Fibroblast of villous mesenchyme (primary cell): ENCODE measurements around the gene RNU1-1. TPM values are rescaled to one million over a fixed set of nuclear protein-coding genes. Genes with fewer than 3 reads are reported as not detected.
A peak's percentile ranks its signal among the peaks of the same experiment; 100 is the strongest.
"Not testable (repeated sequence)": the region's sequence is repeated elsewhere in the genome, so short reads cannot be mapped to it uniquely, and the experiment has no call there.

Experiments used
- DNase-seq: peaks from one replicate; pipeline ENCODE4 v3.0.0-alpha.2; 2010; ENCODE audit warnings: low read depth
- H3K4me3 ChIP-seq: 2 replicates; pipeline ENCODE4 v1.5.1; 2011; ENCODE audit warnings: low read depth, mild to moderate bottlenecking, low read length
- CTCF ChIP-seq: IDR thresholded peaks from 2 replicates; pipeline ENCODE4 v1.5.1; 2012; ENCODE audit warnings: low read depth, mild to moderate bottlenecking, low read length; ENCODE audit not compliant: insufficient read depth
- total RNA-seq: library from RNA; depleted of rRNA; stranded (reverse); fragments of >200 nt; gene quantifications from 2 replicates; pipeline ENCODE4 v1.2.3, GENCODE V29; 2012

Gene RNU1-1
- total RNA-seq, 1 donor = not detected

DNA sequence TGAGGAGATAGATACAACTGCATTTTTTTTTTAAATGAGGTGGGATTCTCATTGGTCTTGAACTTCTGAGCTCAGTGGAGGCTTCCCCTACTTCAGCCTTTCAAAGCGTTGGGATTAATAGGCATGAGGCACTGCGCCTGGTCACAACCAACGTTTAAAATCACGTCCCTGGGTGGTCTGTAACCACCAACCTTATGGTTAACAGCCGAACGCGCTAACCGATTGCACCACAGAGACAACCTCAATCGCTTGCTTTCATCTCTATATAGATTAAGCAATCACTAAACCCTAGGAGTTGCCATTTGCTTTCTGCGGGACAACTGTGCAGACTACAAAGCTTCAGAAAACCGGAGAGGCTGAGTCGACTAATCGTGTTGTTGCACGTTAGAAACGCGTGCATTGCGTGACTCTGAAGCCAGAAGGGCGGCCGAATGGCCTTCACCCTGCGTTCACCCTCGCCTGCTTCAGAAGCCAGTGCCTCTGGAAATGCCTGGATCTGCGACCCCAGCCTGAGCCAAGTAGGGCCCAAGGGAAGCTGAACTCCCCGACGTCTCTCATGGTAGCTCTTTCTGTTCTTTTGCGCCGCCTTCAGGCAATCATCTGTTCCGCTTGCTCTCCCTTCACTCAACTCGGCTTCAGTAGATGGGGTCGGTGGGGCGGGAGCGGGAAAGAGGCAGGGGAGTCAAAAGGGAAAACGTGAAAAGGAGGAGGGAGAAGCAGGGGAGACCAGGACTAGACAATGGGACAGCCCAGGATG lies 18.3 kb upstream of the RNU1-1 start:
- not testable (repeated sequence) for H3K4me3 ChIP-seq, DNase-seq
- peak; percentile 18 for TF ChIP-seq CTCF

GRCh38 chr1:16528338-16528737 lies 14.3 kb upstream of the RNU1-1 start:
- DNase-seq, H3K4me3 ChIP-seq: not testable (repeated sequence)

DNA sequence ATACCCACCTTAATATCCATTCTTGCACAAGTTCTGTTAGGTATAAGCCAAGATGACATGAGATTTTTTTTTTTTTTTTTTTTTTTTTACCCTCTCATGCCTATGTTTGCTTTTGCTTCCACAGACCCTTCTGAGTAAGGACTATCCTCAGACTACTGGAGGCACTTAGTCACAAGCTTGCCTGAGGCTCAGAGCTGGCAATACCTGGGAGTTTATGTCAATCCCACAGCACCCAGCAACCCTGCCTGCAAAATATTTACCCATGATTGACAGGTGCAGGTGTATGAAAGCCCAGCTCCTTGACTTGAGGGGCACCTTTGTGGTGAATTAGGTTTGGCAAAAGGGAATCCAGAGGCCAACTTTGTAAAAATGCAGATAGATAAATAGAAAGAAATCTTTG lies 11.7 kb upstream of the RNU1-1 start:
- not testable (repeated sequence) for H3K4me3 ChIP-seq, DNase-seq

- not testable (repeated sequence) for H3K4me3 ChIP-seq, DNase-seq
Observed at GRCh38 chr1:16521679-16522078, 7.6 kb upstream of the RNU1-1 start.

DNA sequence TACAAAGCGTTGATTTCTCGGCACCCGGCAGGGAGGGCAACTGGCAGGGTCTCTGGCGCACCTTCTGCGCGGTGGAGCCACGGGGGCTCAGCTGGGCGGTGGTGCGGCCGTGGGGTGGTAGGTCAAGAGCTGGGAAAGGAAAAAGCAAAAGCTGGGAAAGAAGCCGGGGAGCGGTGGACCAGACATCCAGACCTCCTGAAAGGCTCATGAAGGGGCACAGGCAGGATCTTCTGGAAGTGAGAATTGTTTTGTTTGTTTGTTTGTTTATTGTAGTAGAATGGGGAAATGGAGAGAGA lies 7.2 kb upstream of the RNU1-1 start:
- no peak for TF ChIP-seq CTCF
- H3K4me3 ChIP-seq = peak overlapping the region; percentile 46
- no peak for DNase-seq

GRCh38 chr1:16520435-16521287 lies 6.6 kb upstream of the RNU1-1 start:
- DNase-seq = peak; percentile 27
- peak overlapping the region; percentile 46 for H3K4me3 ChIP-seq

GRCh38 chr1:16519255-16519951 lies 5.3 kb upstream of the RNU1-1 start:
- not testable (repeated sequence) for H3K4me3 ChIP-seq
- peak; percentile 84 for DNase-seq

DNA sequence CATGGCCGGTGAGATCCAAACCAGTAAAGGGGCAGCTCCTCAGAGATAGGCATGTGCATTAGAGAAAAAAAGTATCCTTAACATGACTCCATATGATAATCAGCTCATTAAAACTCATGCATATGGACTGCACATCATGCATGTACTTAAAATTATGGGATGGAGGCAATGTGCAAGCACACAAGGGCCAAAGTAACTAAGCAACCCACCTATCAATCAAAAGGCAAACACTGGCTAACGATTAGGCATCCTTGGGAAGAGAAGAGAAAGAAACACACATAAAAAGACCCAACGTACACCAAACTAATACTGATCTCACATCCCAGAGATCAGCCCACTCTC lies 4.8 kb upstream of the RNU1-1 start:
- DNase-seq, H3K4me3 ChIP-seq: not testable (repeated sequence)

- DNase-seq, H3K4me3 ChIP-seq: not testable (repeated sequence)
Observed at GRCh38 chr1:16516694-16517410, 2.8 kb upstream of the RNU1-1 start.

DNA sequence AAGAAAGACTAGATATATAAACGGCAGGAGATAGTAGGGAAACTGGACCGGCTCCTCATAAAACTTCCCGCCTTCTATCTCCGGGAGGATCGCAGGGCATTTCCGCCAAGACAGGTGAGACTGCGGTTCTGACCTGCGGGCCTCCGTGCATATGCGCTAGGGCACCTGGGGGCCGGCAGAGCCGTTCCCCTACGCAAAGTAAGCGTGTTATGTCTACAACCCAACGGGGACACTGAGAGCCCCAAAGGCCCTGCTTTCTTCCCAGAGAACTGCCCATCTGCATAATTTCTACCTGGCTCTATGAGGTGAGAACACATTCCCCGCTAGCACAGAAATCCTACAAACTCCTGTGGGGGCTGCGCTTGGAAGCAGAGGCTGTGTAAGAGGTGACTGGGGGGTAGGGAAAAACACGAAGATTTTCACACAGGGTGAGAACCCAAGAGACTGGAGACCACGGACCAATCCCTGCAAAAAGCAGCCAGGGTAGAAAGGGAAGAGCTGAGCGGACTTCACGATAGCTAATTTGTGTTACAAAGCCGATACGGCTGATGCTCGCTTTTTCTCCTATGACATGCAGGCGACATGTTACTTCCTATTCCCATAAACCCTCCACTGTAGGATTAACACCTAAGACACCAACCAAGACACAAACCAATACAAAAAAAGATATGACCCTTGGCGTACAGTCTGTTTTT lies 526 bp downstream of the RNU1-1 start:
- H3K4me3 ChIP-seq = peak overlapping the region; percentile 34
- peak; percentile 98 for DNase-seq

GRCh38 chr1:16512624-16513411 lies 1.3 kb downstream of the RNU1-1 start:
- DNase-seq, H3K4me3 ChIP-seq: not testable (repeated sequence)

- not testable (repeated sequence) for DNase-seq, H3K4me3 ChIP-seq
Observed at GRCh38 chr1:16511926-16512325, 2.2 kb downstream of the RNU1-1 start.

DNA sequence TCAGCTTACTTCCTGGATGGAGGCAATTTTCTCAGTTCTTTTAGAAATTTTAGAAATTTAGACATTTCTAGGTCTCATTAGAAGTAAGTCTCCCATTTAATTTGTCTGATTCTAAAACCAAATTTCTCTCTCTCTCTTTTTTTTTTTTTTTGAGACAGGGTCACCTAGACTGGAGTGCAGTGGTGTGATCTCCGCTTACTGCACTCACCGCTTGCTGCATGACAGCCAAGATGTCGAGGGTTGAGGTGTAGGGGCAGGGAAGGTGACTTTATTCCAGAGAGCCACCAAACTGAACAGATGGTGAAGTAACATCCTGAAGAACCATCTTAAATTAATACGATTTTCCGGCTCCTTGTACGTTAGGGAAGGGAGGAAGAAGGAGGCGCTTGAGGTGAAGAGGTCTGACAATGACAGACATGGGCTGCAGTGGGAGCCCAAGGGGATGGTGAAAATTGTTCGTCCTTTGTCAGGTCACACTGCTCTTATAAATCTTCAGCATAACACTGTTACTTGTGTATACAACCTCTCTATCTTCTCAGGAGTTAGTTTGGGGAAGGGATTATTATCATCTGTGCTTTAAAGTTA lies 5.1 kb downstream of the RNU1-1 start:
- not testable (repeated sequence) for H3K4me3 ChIP-seq, DNase-seq

DNA sequence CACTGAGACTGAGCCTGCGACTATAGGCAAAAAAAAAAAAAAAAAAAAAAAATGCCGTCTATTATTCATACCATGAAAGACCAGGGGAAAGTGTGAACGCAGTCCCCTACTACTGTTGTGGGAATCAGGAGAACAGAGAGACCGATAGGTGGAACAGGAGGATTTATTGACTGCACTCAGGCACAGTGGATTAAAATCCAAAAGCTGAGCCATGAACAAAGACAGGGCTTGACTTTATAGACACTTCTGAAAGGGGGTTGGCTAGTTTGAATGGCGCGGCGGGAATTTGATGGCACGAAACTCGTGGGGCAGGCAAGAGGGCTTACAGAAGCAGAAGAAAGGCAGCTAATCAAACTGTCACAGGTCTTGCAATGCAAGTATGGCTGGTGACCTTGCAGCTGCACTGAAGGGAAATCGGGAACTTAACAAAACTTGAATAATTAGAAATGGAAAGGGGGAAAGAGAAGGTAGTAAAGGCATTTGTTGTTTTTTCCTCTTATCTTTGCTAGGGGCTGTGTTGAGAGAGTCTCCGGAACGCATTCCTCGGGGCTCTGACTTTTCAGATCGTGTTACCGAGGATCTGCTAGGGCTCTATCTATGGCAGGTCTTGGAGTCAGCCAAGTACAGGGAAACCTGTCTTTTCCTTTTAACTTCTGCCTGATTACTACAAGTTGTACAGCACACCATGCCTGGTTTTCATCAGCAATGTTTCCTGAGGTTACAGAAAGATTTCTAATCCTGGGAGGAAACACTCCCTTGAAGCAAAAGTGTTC lies 7.5 kb downstream of the RNU1-1 start:
- DNase-seq, H3K4me3 ChIP-seq: not testable (repeated sequence)
